OCI-LY1 (cell line): Measurements from ENCODE around the gene KRTAP5-8.

Experiments used
- CTCF ChIP-seq: fragments of 200-600 bp; sonication (generic), shearing (Covaris generic); IDR thresholded peaks from 2 replicates; pipeline ENCODE4 v1.5.1; 2017; ENCODE audit warnings: mild to moderate bottlenecking, antibody characterized with exemption, low read length, moderate library complexity, mixed read lengths
- EZH2 ChIP-seq: fragments of 200-600 bp; sonication (generic), shearing (Covaris generic); IDR thresholded peaks from 2 replicates; pipeline ENCODE4 v1.8.0; 2017; ENCODE audit warnings: borderline replicate concordance, mixed run types, mild to moderate bottlenecking, antibody characterized with exemption, low read length, moderate library complexity, mixed read lengths

- TF ChIP-seq CTCF: no peak
- TF ChIP-seq EZH2: no peak
Measured at GRCh38 chr11:71495286-71496230, 42.3 kb upstream of the KRTAP5-8 start.
